Activated B cell treated with CpG ODN at 0.5 μM for 24 hours (primary cell): ENCODE results near the gene LOXL1. TPM values are rescaled to one million over a fixed set of nuclear protein-coding genes. Genes with fewer than 3 reads are reported as not detected.
"Not testable (repeated sequence)": the region's sequence is repeated elsewhere in the genome, so short reads cannot be mapped to it uniquely, and the experiment has no call there.

Experiments
- ATAC-seq: fragments of 200-7000 bp; cut with Tn5 transposase; one replicate; pipeline ENCODE4 v1.10.0; 2021; ENCODE audit warnings: low read depth, mild to moderate bottlenecking, moderate library complexity
- CTCF ChIA-PET: fragments of 350-600 bp; sonication (Branson Sonifier 250); formaldehyde crosslinking; loops from one replicate; lab custom pipeline; 2021; ENCODE audit warnings: antibody characterized with exemption; lab: Charles Lee
- POLR2A ChIA-PET: fragments of 350-600 bp; sonication (Branson Sonifier 250); formaldehyde crosslinking; loops from one replicate; lab custom pipeline; 2021; ENCODE audit warnings: antibody characterized with exemption; lab: Charles Lee
- DNase-seq: peaks from one replicate; pipeline ENCODE4 v3.0.0; 2022
- H3K27ac Mint-ChIP-seq: one replicate; pipeline ENCODE4 v1.8.0; 2020; ENCODE audit warnings: mixed read lengths
- H3K27me3 Mint-ChIP-seq: one replicate; pipeline ENCODE4 v1.8.0; 2021; ENCODE audit warnings: mixed read lengths
- H3K36me3 Mint-ChIP-seq: one replicate; pipeline ENCODE4 v1.8.0; 2021; ENCODE audit warnings: low read depth, mixed read lengths
- H3K4me1 Mint-ChIP-seq: one replicate; pipeline ENCODE4 v1.8.0; 2021; ENCODE audit warnings: mixed read lengths
- H3K4me3 Mint-ChIP-seq: one replicate; pipeline ENCODE4 v1.8.0; 2020; ENCODE audit warnings: mild to moderate bottlenecking, mixed read lengths
- H3K9me3 Mint-ChIP-seq: one replicate; pipeline ENCODE4 v1.8.0; 2020; ENCODE audit warnings: mixed read lengths
- intact Hi-C: fragments of 100-400 bp; cut with micrococcal nuclease; formaldehyde crosslinking; loops from one replicate; pipeline ENCODE4 v1.15.1; 2024
- total RNA-seq: library from RNA; stranded (reverse); gene quantifications from 2 replicates; pipeline ENCODE4 v1.2.3, GENCODE V29; 2022
- TF ChIP-seq, protein P1 (sequence below): fragments of 200-600 bp; IDR thresholded peaks from one replicate; pipeline ENCODE4 v1.8.0; 2022; ENCODE audit warnings: antibody characterized with exemption, mild to moderate bottlenecking

The LOXL1 gene
- total RNA-seq, 1 donor from 2014 or later = 1.1 TPM

DNA sequence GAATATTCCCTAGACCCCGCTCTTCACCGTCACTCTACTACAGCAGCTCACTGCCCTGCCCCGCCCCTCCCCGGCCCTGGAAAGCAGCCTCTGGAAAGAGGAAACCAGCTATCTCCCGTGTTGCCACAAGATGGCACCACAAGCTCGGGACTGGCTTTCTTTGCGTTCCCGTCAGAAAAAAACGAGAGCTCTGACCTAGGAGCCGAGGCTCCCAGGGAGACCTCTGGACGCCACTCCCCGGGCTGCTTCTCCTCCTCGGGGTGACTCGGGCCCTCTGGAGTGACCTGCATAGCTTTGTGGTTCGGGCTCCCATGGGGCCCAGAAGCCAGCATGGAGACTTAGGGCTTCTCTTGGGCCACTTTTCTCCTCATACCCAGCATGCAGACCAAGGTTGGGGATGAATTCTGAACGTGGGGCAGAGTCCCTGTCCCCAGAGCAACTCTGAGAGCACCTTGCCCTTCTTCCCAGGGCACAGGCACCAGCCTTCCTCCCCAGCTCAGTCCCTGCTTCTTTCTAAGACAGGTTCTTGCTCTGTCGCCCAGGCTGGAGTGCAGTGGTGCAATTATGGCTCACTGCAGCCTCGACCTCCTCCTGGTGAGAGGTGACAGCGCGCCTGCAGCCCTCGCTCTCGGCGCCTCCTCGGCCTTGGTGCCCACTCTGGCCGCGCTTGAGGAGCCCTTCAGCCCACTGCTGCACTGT, 46.9 kb downstream of the LOXL1 start:
- peaks cover 25% of the 10 kb centered on the region for H3K27me3 Mint-ChIP-seq
- H3K4me1 Mint-ChIP-seq = peaks cover 18% of the 10 kb centered on the region
- H3K36me3 Mint-ChIP-seq = no peaks in the 10 kb centered on the region
- peaks cover 2% of the 10 kb centered on the region for H3K9me3 Mint-ChIP-seq
- ATAC-seq = peak; percentile 93
- ChIA-PET POLR2A (interaction anchor here (1.1 kb wide), 1 partner anchor 75 kb away, joined by 5 read pairs; no protein-coding TSS in a partner anchor), CTCF (interaction anchor here (0.6 to 3.8 kb wide), 32 partner anchors 9 to 499 kb away, joined by 3 to 40 read pairs (median 5); partner anchors contain the start of genes PML and STOML1)
- H3K27ac Mint-ChIP-seq = no peak overlapping the region
- peak; percentile 66 for DNase-seq
- intact Hi-C loops = loop anchor here (1.0 to 2.0 kb wide), 5 partner anchors 64 to 349 kb away; no protein-coding TSS in a partner anchor
- TF ChIP-seq, protein P1, sequence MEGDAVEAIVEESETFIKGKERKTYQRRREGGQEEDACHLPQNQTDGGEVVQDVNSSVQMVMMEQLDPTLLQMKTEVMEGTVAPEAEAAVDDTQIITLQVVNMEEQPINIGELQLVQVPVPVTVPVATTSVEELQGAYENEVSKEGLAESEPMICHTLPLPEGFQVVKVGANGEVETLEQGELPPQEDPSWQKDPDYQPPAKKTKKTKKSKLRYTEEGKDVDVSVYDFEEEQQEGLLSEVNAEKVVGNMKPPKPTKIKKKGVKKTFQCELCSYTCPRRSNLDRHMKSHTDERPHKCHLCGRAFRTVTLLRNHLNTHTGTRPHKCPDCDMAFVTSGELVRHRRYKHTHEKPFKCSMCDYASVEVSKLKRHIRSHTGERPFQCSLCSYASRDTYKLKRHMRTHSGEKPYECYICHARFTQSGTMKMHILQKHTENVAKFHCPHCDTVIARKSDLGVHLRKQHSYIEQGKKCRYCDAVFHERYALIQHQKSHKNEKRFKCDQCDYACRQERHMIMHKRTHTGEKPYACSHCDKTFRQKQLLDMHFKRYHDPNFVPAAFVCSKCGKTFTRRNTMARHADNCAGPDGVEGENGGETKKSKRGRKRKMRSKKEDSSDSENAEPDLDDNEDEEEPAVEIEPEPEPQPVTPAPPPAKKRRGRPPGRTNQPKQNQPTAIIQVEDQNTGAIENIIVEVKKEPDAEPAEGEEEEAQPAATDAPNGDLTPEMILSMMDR = peak; percentile 20
- no peak overlapping the region for H3K4me3 Mint-ChIP-seq

DNA sequence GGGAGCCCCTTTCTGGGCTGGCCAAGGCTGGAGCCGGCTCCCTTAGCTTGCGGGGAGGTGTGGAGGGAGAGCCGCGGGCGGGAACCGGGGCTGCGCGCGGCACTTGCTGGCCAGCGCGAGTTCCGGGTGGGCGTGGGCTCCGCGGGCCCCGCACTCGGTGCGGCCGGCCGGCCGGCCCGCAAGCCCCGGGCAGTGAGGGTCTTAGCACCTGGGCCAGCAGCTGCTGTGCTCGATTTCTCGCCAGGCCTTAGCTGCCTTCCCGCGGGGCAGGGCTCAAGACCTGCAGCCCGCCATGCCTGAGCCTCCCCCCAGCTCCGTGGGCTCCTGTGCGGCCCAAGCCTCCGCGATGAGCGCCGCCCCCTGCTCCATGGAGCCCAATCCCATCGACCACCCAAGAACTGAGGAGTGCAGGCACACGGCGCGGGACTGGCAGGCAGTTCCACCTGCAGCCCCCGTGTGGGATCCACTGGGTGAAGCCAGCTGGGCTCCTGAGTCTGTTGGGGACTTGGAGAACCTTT, 47.5 kb downstream of the LOXL1 start:
- ChIA-PET CTCF (interaction anchor here (1.0 to 3.8 kb wide), 11 partner anchors 9 to 348 kb away, joined by 3 to 40 read pairs (median 9); partner anchors contain the start of gene PML), POLR2A (interaction anchor here (1.9 kb wide), 1 partner anchor 21 kb away, joined by 4 read pairs; the partner anchor contains the start of gene PML)
- H3K4me1 Mint-ChIP-seq = peaks cover 18% of the 10 kb centered on the region
- peaks cover 25% of the 10 kb centered on the region for H3K27me3 Mint-ChIP-seq
- ATAC-seq, H3K27ac Mint-ChIP-seq, H3K36me3 Mint-ChIP-seq, DNase-seq, H3K4me3 Mint-ChIP-seq, H3K9me3 Mint-ChIP-seq: not testable (repeated sequence)
- intact Hi-C loops = loop anchor here (1.0 to 2.0 kb wide), 5 partner anchors 63 to 349 kb away; no protein-coding TSS in a partner anchor

DNA sequence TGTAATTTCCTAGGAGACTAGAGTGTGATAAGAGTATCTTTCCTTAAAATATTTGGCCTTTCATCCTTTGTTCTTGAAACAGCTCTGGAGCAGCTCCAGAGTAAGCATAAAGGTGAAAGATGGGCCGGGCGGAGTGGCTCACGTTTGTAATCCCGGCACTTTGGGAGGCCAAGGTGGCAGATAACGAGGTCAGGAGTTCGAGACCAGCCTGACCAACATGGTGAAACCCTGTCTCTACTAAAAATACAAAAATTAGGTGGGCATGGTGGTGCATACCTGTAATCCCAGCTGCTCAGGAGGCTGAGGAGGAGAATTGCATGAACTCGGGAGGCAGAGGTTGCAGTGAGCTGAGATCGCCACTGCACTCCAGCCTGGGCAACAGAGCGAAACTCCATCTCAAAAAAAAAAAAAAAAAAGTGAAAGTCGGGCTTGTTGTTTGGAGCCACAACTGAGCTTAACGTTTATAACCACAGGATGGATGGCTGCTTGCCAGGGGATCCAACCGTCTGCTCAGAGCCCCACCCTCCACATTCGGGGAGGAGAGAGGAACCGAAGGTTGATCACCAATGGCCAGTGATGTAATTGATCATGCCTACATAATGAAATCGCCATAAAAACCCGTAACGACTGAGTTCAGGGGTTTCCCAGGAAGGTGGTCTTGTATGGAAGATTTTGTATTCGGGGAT, 49.3 kb downstream of the LOXL1 start:
- ChIA-PET POLR2A (interaction anchor here (0.6 to 1.9 kb wide), 3 partner anchors 9 to 1600 kb away, joined by 3 to 4 read pairs (median 3); partner anchors contain the start of genes HEXA and PML), CTCF (interaction anchor here (2.1 to 3.8 kb wide), 2 partner anchors 62 to 73 kb away, joined by 8 to 40 read pairs; no protein-coding TSS in a partner anchor)
- H3K9me3 Mint-ChIP-seq, ATAC-seq, H3K4me3 Mint-ChIP-seq, H3K36me3 Mint-ChIP-seq, H3K27ac Mint-ChIP-seq, DNase-seq, intact Hi-C loops: not testable (repeated sequence)
- peaks cover 21% of the 10 kb centered on the region for H3K4me1 Mint-ChIP-seq
- H3K27me3 Mint-ChIP-seq = peaks cover 25% of the 10 kb centered on the region

DNA sequence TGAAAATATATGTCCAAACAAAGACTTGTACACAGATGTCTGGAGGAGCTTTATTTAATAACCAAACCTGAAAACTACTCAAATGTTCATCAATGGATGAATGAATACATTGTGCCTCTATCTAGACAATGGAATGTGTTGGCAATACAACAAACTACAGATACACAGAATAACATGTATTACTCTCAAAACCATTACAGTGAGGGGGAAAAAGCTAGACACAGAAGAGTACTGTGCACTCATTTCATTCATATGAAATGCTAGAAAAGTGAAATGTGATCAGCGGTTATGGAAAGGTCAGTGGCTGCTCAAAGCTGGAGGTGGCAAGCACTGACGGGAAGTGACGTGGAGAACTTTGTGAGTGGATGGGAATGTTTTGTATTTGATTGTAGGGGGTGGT, 52.6 kb downstream of the LOXL1 start:
- H3K27me3 Mint-ChIP-seq = peaks cover 22% of the 10 kb centered on the region
- peaks cover 40% of the 10 kb centered on the region for H3K4me1 Mint-ChIP-seq
- TF ChIP-seq, protein P1 = no peak
- peaks cover 2% of the 10 kb centered on the region for H3K9me3 Mint-ChIP-seq
- H3K27ac Mint-ChIP-seq = no peak overlapping the region
- CTCF ChIA-PET = no interaction called here
- H3K4me3 Mint-ChIP-seq = no peak overlapping the region
- POLR2A ChIA-PET = interaction anchor here (1.3 kb wide), 1 partner anchor 16 kb away, joined by 4 read pairs; the partner anchor contains the start of gene PML
- H3K36me3 Mint-ChIP-seq = no peaks in the 10 kb centered on the region
- ATAC-seq (no peak), DNase-seq (no peak)
- intact Hi-C loops = no loop called here

GRCh38 chr15:73979636-73980035, 53.4 kb downstream of the LOXL1 start:
- intact Hi-C loops = no loop called here
- DNase-seq (no peak), ATAC-seq (no peak)
- no peak overlapping the region for H3K27ac Mint-ChIP-seq
- H3K9me3 Mint-ChIP-seq = no peaks in the 10 kb centered on the region
- H3K4me3 Mint-ChIP-seq = no peak overlapping the region
- POLR2A ChIA-PET = no interaction called here
- peaks cover 17% of the 10 kb centered on the region for H3K27me3 Mint-ChIP-seq
- TF ChIP-seq, protein P1 = no peak
- H3K4me1 Mint-ChIP-seq = peaks cover 45% of the 10 kb centered on the region
- H3K36me3 Mint-ChIP-seq = peaks cover 2% of the 10 kb centered on the region
- CTCF ChIA-PET = no interaction called here
